Sigmoid colon (tissue), 4 donors: Measurements from ENCODE around the gene CC2D2A.

Experiments
- EP300 ChIP-seq, 4 donors: sonication (generic); formaldehyde crosslinking; IDR thresholded peaks; one replicate each; pipeline ENCODE4 v1.6.1; 2017; ENCODE audit warnings: antibody characterized with exemption in 4 of 4
- POLR2A ChIP-seq, 2 donors: fragments of 450-650 bp; IDR thresholded peaks; one replicate each; pipeline ENCODE4 v1.6.1; 2016; ENCODE audit warnings: antibody characterized with exemption in 2 of 2, mild to moderate bottlenecking in 2 of 2, moderate library complexity in 2 of 2
- POLR2AphosphoS5 ChIP-seq, 4 donors: sonication (generic); formaldehyde crosslinking; IDR thresholded peaks; one replicate each; pipeline ENCODE4 v1.6.1; 2017; ENCODE audit warnings: antibody characterized with exemption in 4 of 4
- TF ChIP-seq, protein P1 (sequence below), 4 experiments: fragments of 450-650 bp in 3 of 4; fragments of 200-600 bp in 1 of 4; IDR thresholded peaks; one replicate each; pipeline ENCODE4 v1.5.1; 2016 to 2019; ENCODE audit warnings: antibody characterized with exemption in 4 of 4, mild to moderate bottlenecking in 3 of 4, moderate library complexity in 2 of 4

DNA sequence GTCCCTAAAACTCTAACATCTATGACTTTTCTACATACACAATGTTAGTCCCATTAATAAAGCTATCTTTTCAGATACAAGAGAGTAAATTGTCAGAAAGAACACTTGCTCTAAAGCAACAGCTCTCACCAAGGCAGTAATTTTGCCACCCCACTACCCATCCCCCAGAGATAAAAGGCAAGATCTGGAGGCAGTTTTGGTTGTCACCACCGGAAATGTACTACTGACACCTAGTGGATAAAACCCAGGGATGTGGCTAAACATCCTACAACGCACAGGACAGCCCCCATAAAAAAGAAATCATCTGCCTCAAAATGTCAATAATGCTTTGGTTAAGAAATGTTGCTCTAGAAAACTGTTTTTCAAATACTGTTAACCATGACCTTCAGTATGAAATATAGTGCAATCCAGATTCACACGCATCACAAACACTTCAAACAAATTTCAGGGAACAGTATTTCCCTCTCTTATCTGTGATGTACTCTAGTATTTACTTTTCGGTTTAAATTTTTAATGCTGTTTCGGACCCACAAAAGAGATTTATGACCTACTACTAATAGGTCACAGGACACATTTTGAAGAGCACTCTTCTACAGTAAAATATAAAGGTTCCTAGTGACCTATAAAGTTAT, 180.3 kb downstream of the CC2D2A start:
- TF ChIP-seq, protein P1, sequence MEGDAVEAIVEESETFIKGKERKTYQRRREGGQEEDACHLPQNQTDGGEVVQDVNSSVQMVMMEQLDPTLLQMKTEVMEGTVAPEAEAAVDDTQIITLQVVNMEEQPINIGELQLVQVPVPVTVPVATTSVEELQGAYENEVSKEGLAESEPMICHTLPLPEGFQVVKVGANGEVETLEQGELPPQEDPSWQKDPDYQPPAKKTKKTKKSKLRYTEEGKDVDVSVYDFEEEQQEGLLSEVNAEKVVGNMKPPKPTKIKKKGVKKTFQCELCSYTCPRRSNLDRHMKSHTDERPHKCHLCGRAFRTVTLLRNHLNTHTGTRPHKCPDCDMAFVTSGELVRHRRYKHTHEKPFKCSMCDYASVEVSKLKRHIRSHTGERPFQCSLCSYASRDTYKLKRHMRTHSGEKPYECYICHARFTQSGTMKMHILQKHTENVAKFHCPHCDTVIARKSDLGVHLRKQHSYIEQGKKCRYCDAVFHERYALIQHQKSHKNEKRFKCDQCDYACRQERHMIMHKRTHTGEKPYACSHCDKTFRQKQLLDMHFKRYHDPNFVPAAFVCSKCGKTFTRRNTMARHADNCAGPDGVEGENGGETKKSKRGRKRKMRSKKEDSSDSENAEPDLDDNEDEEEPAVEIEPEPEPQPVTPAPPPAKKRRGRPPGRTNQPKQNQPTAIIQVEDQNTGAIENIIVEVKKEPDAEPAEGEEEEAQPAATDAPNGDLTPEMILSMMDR (IDR thresholded peaks at IDR 0.05): peak; percentile 35 to 61 (median 55)
- TF ChIP-seq POLR2A (IDR thresholded peaks at IDR 0.05): no peak
- no peak for TF ChIP-seq EP300 (IDR thresholded peaks at IDR 0.05)
- TF ChIP-seq POLR2AphosphoS5 (IDR thresholded peaks at IDR 0.05): peak in 2 of 4 donors; percentile 28 to 49
